Endothelial cell of umbilical vein (primary cell): ENCODE data around the gene PAX2. TPM values are rescaled to one million over a fixed set of nuclear protein-coding genes. Genes with fewer than 3 reads are reported as not detected.

ENCODE experiments used
- BruUV-seq: library from RNA; stranded (reverse); fragments of 400-500 nt; replicated peaks from 2 replicates; lab custom pipeline; 2021; lab: Mats Ljungman, UMichigan
- CTCF ChIA-PET: fragments of 300-600, 350-600 bp; sonication (Branson Sonifier 250); formaldehyde crosslinking; loops from one replicate; lab custom pipeline; 2021; ENCODE audit warnings: antibody characterized with exemption, inconsistent platforms; lab: Charles Lee
- POLR2A ChIA-PET: fragments of 300-600, 350-600 bp; sonication (Branson Sonifier 250); formaldehyde crosslinking; loops from one replicate; lab custom pipeline; 2021; ENCODE audit warnings: antibody characterized with exemption, inconsistent platforms; lab: Charles Lee
- DNase-seq: peaks from one replicate; pipeline ENCODE4 v3.0.0-alpha.2; 2011; ENCODE audit warnings: low read depth, low spot score
- FAIRE-seq: peaks from 2 replicates; lab custom pipeline; 2011; peaks lifted over from hg19 to GRCh38; lab: Jason Lieb, UNC
- H2AFZ ChIP-seq: 2 replicates; pipeline ENCODE4 v1.6.0; 2012; ENCODE audit warnings: low read depth, low read length, control low read depth, inconsistent platforms
- H3K27ac ChIP-seq: 2 replicates; pipeline ENCODE4 v1.5.1; 2011; ENCODE audit warnings: low read depth, mild to moderate bottlenecking, control low read depth, low read length, moderate library complexity; ENCODE audit not compliant: insufficient read depth
- H3K27me3 ChIP-seq, 2 experiments: 2 replicates each; pipeline versions ENCODE4 v1.6.0 to v1.6.1; 2011; ENCODE audit warnings: low read length in 2 of 2, mixed read lengths in 1 of 2; ENCODE audit not compliant: control insufficient read depth in 2 of 2, insufficient read depth in 2 of 2
- H3K36me3 ChIP-seq, 2 experiments: 2 replicates in 1 of 2; 3 replicates in 1 of 2; pipeline ENCODE4 v1.5.1; 2011; ENCODE audit warnings: low read length in 2 of 2, mild to moderate bottlenecking in 1 of 2, moderate library complexity in 1 of 2; ENCODE audit not compliant: control insufficient read depth in 2 of 2, insufficient read depth in 2 of 2; ENCODE audit errors: extremely low read depth in 1 of 2
- H3K4me1 ChIP-seq: 3 replicates; pipeline ENCODE4 v1.5.1; 2011; ENCODE audit warnings: mild to moderate bottlenecking, low read length; ENCODE audit not compliant: control insufficient read depth, insufficient read depth; ENCODE audit errors: extremely low read depth
- H3K4me2 ChIP-seq: 2 replicates; pipeline ENCODE4 v1.6.1; 2011; ENCODE audit warnings: low read length, control low read depth, mixed read lengths; ENCODE audit not compliant: insufficient read depth
- H3K4me3 ChIP-seq, 3 experiments: fragments of 200-600 bp in 1 of 3; sonication (generic), shearing (Covaris generic) in 1 of 3; replicated peaks in 1 of 3; 2 replicates each; pipeline ENCODE4 v1.5.1; 2011 to 2016; ENCODE audit warnings: control low read depth in 3 of 3, low read length in 3 of 3, mild to moderate bottlenecking in 2 of 3, inconsistent platforms in 1 of 3, low read depth in 1 of 3, moderate library complexity in 1 of 3; ENCODE audit not compliant: insufficient read depth in 1 of 3
- H3K79me2 ChIP-seq: 2 replicates; pipeline ENCODE4 v1.6.0; 2012; ENCODE audit warnings: low read length, inconsistent platforms; ENCODE audit not compliant: control insufficient read depth, insufficient read depth
- H3K9ac ChIP-seq: replicated peaks from 2 replicates; pipeline ENCODE3; 2011; ENCODE audit warnings: low read length, control low read depth; ENCODE audit not compliant: insufficient read depth; ENCODE audit errors: extremely low read depth
- H3K9me1 ChIP-seq: replicated peaks from 3 replicates; pipeline ENCODE4 v1.6.0; 2011; ENCODE audit warnings: mild to moderate bottlenecking, low read length; ENCODE audit not compliant: control insufficient read depth, insufficient read depth; ENCODE audit errors: extremely low read depth
- H3K9me3 ChIP-seq: replicated peaks from 2 replicates; pipeline ENCODE4 v1.5.1; 2012; ENCODE audit warnings: low read length, inconsistent platforms; ENCODE audit not compliant: control insufficient read depth, insufficient read depth
- H4K20me1 ChIP-seq: replicated peaks from 2 replicates; pipeline ENCODE3; 2011; ENCODE audit warnings: mild to moderate bottlenecking, low read length; ENCODE audit not compliant: control insufficient read depth, insufficient read depth; ENCODE audit errors: extremely low read depth
- EZH2 ChIP-seq: IDR thresholded peaks from 2 replicates; pipeline ENCODE4 v1.6.1; 2012; ENCODE audit warnings: borderline replicate concordance, low read depth, mild to moderate bottlenecking, moderate library complexity, low read length, inconsistent platforms; ENCODE audit not compliant: severe bottlenecking
- FOS ChIP-seq: IDR thresholded peaks from 2 replicates; pipeline ENCODE4 v1.6.1; 2011; ENCODE audit warnings: mild to moderate bottlenecking, low read length, moderate library complexity, borderline replicate concordance; ENCODE audit not compliant: insufficient read depth
- GATA2 ChIP-seq: IDR thresholded peaks from 2 replicates; pipeline ENCODE4 v1.7.0; 2011; ENCODE audit warnings: low read depth, mild to moderate bottlenecking, moderate library complexity, mixed read lengths, low read length; ENCODE audit not compliant: insufficient read length, insufficient read depth
- JUN ChIP-seq: IDR thresholded peaks from 2 replicates; pipeline ENCODE4 v1.6.1; 2011; ENCODE audit warnings: borderline replicate concordance, low read depth; ENCODE audit not compliant: insufficient read length, insufficient read depth
- MYC ChIP-seq: IDR thresholded peaks from one replicate; pipeline ENCODE4 v1.6.1; 2011; ENCODE audit warnings: mild to moderate bottlenecking, low read depth, low read length
- POLR2A ChIP-seq: IDR thresholded peaks from 2 replicates; pipeline ENCODE4 v1.6.1; 2012; ENCODE audit warnings: low read depth, mild to moderate bottlenecking, control low read depth, low read length
- POLR2AphosphoS5 ChIP-seq: IDR thresholded peaks from 2 replicates; pipeline ENCODE4 v1.6.1; 2012; ENCODE audit warnings: low read depth, mild to moderate bottlenecking, control low read depth, low read length, moderate library complexity; ENCODE audit not compliant: insufficient read depth
- dilution Hi-C: fragments of 300-500 bp; cut with MboI; formaldehyde crosslinking; loops from one replicate; pipeline ENCODE4 v1.15.0; 2019; ENCODE audit warnings: low sequenced_read_pairs; ENCODE audit not compliant: extremely low pct_ligation_motif_present
- intact Hi-C: fragments of 100-400 bp; cut with micrococcal nuclease; formaldehyde crosslinking; loops from one replicate; pipeline ENCODE4 v1.10.0; 2022
- polyA plus RNA-seq, 4 experiments: library from polyadenylated mRNA; depleted of rRNA in 3 of 4; stranded (reverse) in 3 of 4; unstranded in 1 of 4; fragments of >200 nt; gene quantifications; 2 replicates each; pipeline versions ENCODE4 v1.2.1 to v1.2.3, GENCODE V29; 2011 to 2012; ENCODE audit warnings: missing spikeins in 1 of 4
- total RNA-seq: library from RNA; stranded (reverse); gene quantifications from 2 replicates; pipeline ENCODE4 v1.2.3, GENCODE V29; 2021
- TF ChIP-seq, protein P1 (sequence below): IDR thresholded peaks from 2 replicates; pipeline ENCODE4 v1.6.1; 2011; ENCODE audit not compliant: insufficient read depth, insufficient read length
- TF ChIP-seq, protein P2 (sequence below), 2 donors: IDR thresholded peaks; 1 replicate in 1 of 2; 2 replicates in 1 of 2; pipeline ENCODE4 v1.5.1; 2011; ENCODE audit warnings: low read length in 2 of 2, mild to moderate bottlenecking in 2 of 2, moderate library complexity in 2 of 2, control low read depth in 1 of 2, inconsistent platforms in 1 of 2, low read depth in 1 of 2; ENCODE audit not compliant: insufficient read depth in 1 of 2; ENCODE audit errors: extremely low read depth in 1 of 2

PAX2 gene
- total and polyA plus RNA-seq, 2 donors (not counting 3 experiments of a cell fraction or from before 2014, with no cell fraction given), result not detected

DNA sequence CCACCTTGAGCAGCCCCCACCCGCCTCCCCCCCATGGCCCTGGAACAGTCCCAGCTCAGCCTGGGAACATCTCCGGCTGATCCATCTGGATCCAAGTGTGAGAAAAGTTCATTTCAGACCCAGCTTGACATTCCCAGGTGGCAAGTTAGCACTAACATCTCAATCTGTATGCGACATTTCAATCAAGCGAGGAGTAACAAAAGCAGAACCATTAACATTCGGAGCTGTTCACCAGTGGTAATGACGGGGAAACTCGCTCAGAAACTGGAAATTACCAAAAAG lies 65.4 kb downstream of the PAX2 start:
- H3K27me3 ChIP-seq, result peaks cover 4 to 5% of the 10 kb centered on the region in 2 experiments
- intact Hi-C loops, result no loop called here

More for the DNA sequence above, 65.4 kb downstream of the PAX2 start:
- H3K9me3 ChIP-seq, result no peaks in the 10 kb centered on the region
- H4K20me1 ChIP-seq, result no peaks in the 10 kb centered on the region
- no peak overlapping the region for H3K4me2 ChIP-seq
- no peak overlapping the region for H3K27ac ChIP-seq
- H2AFZ ChIP-seq, result no peak overlapping the region
- no peaks in the 10 kb centered on the region for H3K9me1 ChIP-seq
- no peaks in the 10 kb centered on the region for H3K4me1 ChIP-seq
- H3K79me2 ChIP-seq, result no peaks in the 10 kb centered on the region
- no TSS peak for BruUV-seq
- H3K4me3 ChIP-seq, result no peak overlapping the region
- TF ChIP-seq, protein P1, sequence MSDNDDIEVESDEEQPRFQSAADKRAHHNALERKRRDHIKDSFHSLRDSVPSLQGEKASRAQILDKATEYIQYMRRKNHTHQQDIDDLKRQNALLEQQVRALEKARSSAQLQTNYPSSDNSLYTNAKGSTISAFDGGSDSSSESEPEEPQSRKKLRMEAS, result no peak
- TF ChIP-seq, protein P2, sequence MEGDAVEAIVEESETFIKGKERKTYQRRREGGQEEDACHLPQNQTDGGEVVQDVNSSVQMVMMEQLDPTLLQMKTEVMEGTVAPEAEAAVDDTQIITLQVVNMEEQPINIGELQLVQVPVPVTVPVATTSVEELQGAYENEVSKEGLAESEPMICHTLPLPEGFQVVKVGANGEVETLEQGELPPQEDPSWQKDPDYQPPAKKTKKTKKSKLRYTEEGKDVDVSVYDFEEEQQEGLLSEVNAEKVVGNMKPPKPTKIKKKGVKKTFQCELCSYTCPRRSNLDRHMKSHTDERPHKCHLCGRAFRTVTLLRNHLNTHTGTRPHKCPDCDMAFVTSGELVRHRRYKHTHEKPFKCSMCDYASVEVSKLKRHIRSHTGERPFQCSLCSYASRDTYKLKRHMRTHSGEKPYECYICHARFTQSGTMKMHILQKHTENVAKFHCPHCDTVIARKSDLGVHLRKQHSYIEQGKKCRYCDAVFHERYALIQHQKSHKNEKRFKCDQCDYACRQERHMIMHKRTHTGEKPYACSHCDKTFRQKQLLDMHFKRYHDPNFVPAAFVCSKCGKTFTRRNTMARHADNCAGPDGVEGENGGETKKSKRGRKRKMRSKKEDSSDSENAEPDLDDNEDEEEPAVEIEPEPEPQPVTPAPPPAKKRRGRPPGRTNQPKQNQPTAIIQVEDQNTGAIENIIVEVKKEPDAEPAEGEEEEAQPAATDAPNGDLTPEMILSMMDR (IDR thresholded peaks at IDR 0.05; ENCODE audit: extremely low read depth in 1 of 2, insufficient read depth in 1 of 2, low read depth in 1 of 2, low read length in 2 of 2), result no peak
- TF ChIP-seq POLR2AphosphoS5 (no peak), POLR2A (no peak), EZH2 (no peak), JUN (no peak), GATA2 (no peak), MYC (no peak), FOS (no peak)
- no peak for FAIRE-seq
- H3K36me3 ChIP-seq, result no peaks in the 10 kb centered on the region
- no peak overlapping the region for H3K9ac ChIP-seq
- DNase-seq, result no peak
- dilution Hi-C loops, result no loop called here
- POLR2A ChIA-PET, result no interaction called here
- CTCF ChIA-PET, result interaction anchor here (0.7 to 0.8 kb wide), 2 partner anchors 12 to 324 kb away, joined by 3 read pairs; no protein-coding TSS in a partner anchor
